ENCODE measurements around the gene IFIT3. TPM values are rescaled to one million over a fixed set of nuclear protein-coding genes. Genes with fewer than 3 reads are reported as not detected.

Gene IFIT3
- total RNA-seq, 1 experiment from 2014 or later: 1.5 TPM

GRCh38 chr10:89297356-89297755 is 30.4 kb upstream of the IFIT3 start:
- H3K36me3 Mint-ChIP-seq (ENCODE audit: insufficient read depth, unreplicated experiment): no peaks in the 10 kb centered on the region
- ChIA-PET CTCF (no interaction called here), POLR2A (no interaction called here)
- no peaks in the 10 kb centered on the region for H3K9me3 Mint-ChIP-seq (ENCODE audit: unreplicated experiment)
- no TSS peak for BruUV-seq (replicated peaks)
- no peak overlapping the region for H3K4me3 Mint-ChIP-seq (ENCODE audit: unreplicated experiment)
- H3K4me1 Mint-ChIP-seq (ENCODE audit: low read depth, unreplicated experiment): no peaks in the 10 kb centered on the region
- no peak overlapping the region for H3K27ac Mint-ChIP-seq (ENCODE audit: unreplicated experiment)
- no peak for DNase-seq
- Histone ChIP-seq H3K27me3 (replicated peaks; ENCODE audit: control insufficient read depth, insufficient read depth, low read length) (no peaks in the 10 kb centered on the region), H3K9me3 (no peaks in the 10 kb centered on the region), H3K36me3 (ENCODE audit: control insufficient read depth, insufficient read depth, low read length) (no peaks in the 10 kb centered on the region), H3K4me3 (ENCODE audit: low read depth, low read length) (no peak overlapping the region), H3K4me1 (peaks cover 12% of the 10 kb centered on the region)
- TF ChIP-seq CTCF (IDR thresholded peaks at IDR 0.05; ENCODE audit: insufficient read depth in 1 of 2, low read depth in 1 of 2, low read length in 1 of 2, severe bottlenecking in 1 of 2, unreplicated experiment in 1 of 2): no peak
- intact Hi-C loops (cut with micrococcal nuclease; ENCODE audit: unreplicated experiment): loop anchor here (10.0 kb wide), 1 partner anchor 267 kb away; no protein-coding TSS in a partner anchor
- H3K27me3 Mint-ChIP-seq (ENCODE audit: insufficient read depth, unreplicated experiment): no peaks in the 10 kb centered on the region

- Mint-ChIP-seq H3K9me3 (ENCODE audit: unreplicated experiment) (no peaks in the 10 kb centered on the region), H3K36me3 (ENCODE audit: insufficient read depth, unreplicated experiment) (no peaks in the 10 kb centered on the region), H3K27me3 (ENCODE audit: insufficient read depth, unreplicated experiment) (no peaks in the 10 kb centered on the region), H3K4me1 (ENCODE audit: low read depth, unreplicated experiment) (no peaks in the 10 kb centered on the region), H3K27ac (ENCODE audit: unreplicated experiment) (no peak overlapping the region), H3K4me3 (ENCODE audit: unreplicated experiment) (no peak overlapping the region)
- TF ChIP-seq CTCF (IDR thresholded peaks at IDR 0.05; ENCODE audit: insufficient read depth in 1 of 2, low read depth in 1 of 2, low read length in 1 of 2, severe bottlenecking in 1 of 2, unreplicated experiment in 1 of 2): no peak
- CTCF ChIA-PET: no interaction called here
- POLR2A ChIA-PET: no interaction called here
- DNase-seq: no peak
- intact Hi-C loops (cut with micrococcal nuclease; ENCODE audit: unreplicated experiment): loop anchor here (10.0 kb wide), 1 partner anchor 267 kb away; no protein-coding TSS in a partner anchor
- H3K36me3 ChIP-seq (ENCODE audit: control insufficient read depth, insufficient read depth, low read length): no peaks in the 10 kb centered on the region
- BruUV-seq (replicated peaks): no TSS peak
- H3K4me3 ChIP-seq (ENCODE audit: low read depth, low read length): no peak overlapping the region
- no peaks in the 10 kb centered on the region for H3K27me3 ChIP-seq (replicated peaks; ENCODE audit: control insufficient read depth, insufficient read depth, low read length)
- no peaks in the 10 kb centered on the region for H3K9me3 ChIP-seq
- H3K4me1 ChIP-seq: peaks cover 12% of the 10 kb centered on the region
Observed at GRCh38 chr10:89297791-89298190, 30.0 kb upstream of the IFIT3 start.

GRCh38 chr10:89299031-89299430 is 28.8 kb upstream of the IFIT3 start:
- ChIA-PET CTCF (interaction anchor here (0.7 kb wide), 1 partner anchor 33 kb away, joined by 3 read pairs; no protein-coding TSS in a partner anchor), POLR2A (no interaction called here)
- no peak overlapping the region for H3K4me3 Mint-ChIP-seq (ENCODE audit: unreplicated experiment)
- no peaks in the 10 kb centered on the region for H3K4me1 Mint-ChIP-seq (ENCODE audit: low read depth, unreplicated experiment)
- no TSS peak for BruUV-seq (replicated peaks)
- H3K27me3 Mint-ChIP-seq (ENCODE audit: insufficient read depth, unreplicated experiment): no peaks in the 10 kb centered on the region
- DNase-seq: no peak
- no peaks in the 10 kb centered on the region for H3K27me3 ChIP-seq (replicated peaks; ENCODE audit: control insufficient read depth, insufficient read depth, low read length)
- no peak overlapping the region for H3K27ac Mint-ChIP-seq (ENCODE audit: unreplicated experiment)
- H3K9me3 Mint-ChIP-seq (ENCODE audit: unreplicated experiment): no peaks in the 10 kb centered on the region
- no peaks in the 10 kb centered on the region for H3K36me3 ChIP-seq (ENCODE audit: control insufficient read depth, insufficient read depth, low read length)
- no peak for TF ChIP-seq CTCF (IDR thresholded peaks at IDR 0.05; ENCODE audit: insufficient read depth in 1 of 2, low read depth in 1 of 2, low read length in 1 of 2, severe bottlenecking in 1 of 2, unreplicated experiment in 1 of 2)
- intact Hi-C loops (cut with micrococcal nuclease; ENCODE audit: unreplicated experiment): loop anchor here (10.0 kb wide), 1 partner anchor 266 kb away; no protein-coding TSS in a partner anchor
- H3K4me1 ChIP-seq: peaks cover 12% of the 10 kb centered on the region
- no peaks in the 10 kb centered on the region for H3K36me3 Mint-ChIP-seq (ENCODE audit: insufficient read depth, unreplicated experiment)
- no peak overlapping the region for H3K4me3 ChIP-seq (ENCODE audit: low read depth, low read length)
- no peaks in the 10 kb centered on the region for H3K9me3 ChIP-seq
